Upper lobe of left lung (tissue), 4 donors: Measurements from ENCODE around the gene SLCO1C1.

Experiments used
- POLR2AphosphoS5 ChIP-seq, 2 donors: sonication (generic); formaldehyde crosslinking; IDR thresholded peaks; one replicate each; pipeline ENCODE4 v1.5.1; 2017; ENCODE audit warnings: antibody characterized with exemption in 2 of 2
- TF ChIP-seq, protein P1 (sequence below), 6 experiments: fragments of 450-650 bp in 4 of 6; fragments of 200-600 bp in 2 of 6; sonication (generic) in 2 of 6; IDR thresholded peaks; one replicate each; pipeline ENCODE4 v1.5.1; 2016 to 2019; ENCODE audit warnings: antibody characterized with exemption in 6 of 6

DNA sequence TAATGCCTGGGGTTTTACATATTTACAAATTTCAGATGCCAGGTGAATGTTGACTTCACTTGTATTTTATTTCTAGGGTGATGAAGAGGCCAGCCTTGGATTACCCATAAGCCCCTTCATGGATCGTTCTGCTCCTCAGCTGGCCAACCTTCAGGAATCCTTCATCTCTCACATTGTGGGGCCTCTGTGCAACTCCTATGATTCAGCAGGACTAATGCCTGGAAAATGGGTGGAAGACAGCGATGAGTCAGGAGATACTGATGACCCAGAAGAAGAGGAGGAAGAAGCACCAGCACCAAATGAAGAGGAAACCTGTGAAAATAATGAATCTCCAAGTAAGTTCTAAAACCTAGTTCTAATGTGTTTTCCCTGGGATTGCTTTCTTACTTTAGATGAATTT is 41.3 kb upstream of the SLCO1C1 start:
- TF ChIP-seq, protein P1, sequence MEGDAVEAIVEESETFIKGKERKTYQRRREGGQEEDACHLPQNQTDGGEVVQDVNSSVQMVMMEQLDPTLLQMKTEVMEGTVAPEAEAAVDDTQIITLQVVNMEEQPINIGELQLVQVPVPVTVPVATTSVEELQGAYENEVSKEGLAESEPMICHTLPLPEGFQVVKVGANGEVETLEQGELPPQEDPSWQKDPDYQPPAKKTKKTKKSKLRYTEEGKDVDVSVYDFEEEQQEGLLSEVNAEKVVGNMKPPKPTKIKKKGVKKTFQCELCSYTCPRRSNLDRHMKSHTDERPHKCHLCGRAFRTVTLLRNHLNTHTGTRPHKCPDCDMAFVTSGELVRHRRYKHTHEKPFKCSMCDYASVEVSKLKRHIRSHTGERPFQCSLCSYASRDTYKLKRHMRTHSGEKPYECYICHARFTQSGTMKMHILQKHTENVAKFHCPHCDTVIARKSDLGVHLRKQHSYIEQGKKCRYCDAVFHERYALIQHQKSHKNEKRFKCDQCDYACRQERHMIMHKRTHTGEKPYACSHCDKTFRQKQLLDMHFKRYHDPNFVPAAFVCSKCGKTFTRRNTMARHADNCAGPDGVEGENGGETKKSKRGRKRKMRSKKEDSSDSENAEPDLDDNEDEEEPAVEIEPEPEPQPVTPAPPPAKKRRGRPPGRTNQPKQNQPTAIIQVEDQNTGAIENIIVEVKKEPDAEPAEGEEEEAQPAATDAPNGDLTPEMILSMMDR (IDR thresholded peaks at IDR 0.05), result no peak
- no peak for TF ChIP-seq POLR2AphosphoS5 (IDR thresholded peaks at IDR 0.05)
